HG03457 (cell line): ENCODE results near the gene COL23A1.

Source experiments
- ATAC-seq: cut with Tn5 transposase; IDR thresholded peaks from one replicate; pipeline ENCODE4 v1.9.1; 2021; ENCODE audit warnings: moderate number of reproducible peaks; ENCODE audit not compliant: unreplicated experiment

The COL23A1 gene

DNA sequence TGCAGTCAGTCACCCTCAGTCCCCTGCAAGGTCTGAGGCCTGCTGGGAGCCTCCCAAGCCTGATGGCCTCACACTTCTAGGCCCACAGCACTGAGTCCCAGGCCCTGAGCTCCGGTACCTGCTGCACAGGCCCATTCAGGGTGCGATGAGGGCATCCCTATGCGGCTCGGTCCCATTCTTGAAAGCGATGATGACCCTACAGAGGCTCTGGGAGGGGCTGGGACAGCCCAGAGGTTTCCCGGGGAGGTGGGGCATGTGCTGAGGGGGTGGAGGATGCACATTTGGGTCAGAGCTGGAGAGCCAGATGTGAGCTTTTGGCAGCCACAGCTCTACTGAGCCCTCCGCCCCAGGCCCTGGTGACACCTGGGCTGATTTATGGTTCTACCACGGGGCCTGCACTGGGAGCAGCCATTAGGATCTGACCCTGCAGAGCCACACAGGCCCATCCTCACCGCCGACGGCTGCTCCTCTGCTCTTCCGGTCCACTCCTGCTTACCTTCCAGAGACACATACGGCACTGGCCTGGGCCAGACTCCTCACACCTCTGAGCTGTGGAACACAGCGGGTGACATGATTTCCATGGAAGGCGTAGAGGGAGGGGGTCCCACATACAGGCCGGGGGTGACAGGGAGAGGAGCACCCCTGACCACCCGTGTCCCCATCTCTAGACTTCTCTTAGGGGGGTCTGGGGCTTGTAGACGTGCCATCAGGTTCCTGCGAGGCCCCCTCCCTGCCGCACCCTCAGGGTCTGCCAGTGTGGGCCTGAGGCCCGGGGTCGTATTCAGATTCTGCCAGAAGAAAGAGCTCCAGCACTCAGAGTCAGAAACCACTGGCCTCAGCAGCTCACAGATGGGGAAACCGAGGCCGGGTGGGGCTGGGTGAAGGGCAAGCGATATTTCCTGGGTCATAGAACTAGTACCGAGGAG is 53.4 kb downstream of the COL23A1 start:
- no peak for ATAC-seq

GRCh38 chr5:178535299-178536175 is 54.7 kb downstream of the COL23A1 start:
- ATAC-seq = no peak

DNA sequence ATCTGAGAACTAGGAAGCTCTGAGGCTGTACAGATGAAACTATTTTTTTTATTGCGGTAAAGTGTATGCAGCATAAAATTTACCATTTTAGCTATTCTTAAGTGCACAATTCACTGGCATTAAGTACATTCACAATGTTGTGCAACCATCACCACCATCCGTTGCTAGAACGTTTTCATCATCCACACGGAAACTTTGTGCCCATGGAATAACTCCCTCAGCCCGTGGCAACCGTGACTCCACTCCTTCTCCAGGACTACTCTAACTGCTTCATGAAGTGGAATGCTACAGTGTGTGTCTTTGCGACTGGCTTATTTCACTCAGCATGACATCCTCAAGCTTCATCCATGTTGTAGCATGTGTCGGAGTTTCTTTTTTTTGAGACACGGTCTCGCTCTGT is 57.1 kb downstream of the COL23A1 start:
- ATAC-seq = no peak

DNA sequence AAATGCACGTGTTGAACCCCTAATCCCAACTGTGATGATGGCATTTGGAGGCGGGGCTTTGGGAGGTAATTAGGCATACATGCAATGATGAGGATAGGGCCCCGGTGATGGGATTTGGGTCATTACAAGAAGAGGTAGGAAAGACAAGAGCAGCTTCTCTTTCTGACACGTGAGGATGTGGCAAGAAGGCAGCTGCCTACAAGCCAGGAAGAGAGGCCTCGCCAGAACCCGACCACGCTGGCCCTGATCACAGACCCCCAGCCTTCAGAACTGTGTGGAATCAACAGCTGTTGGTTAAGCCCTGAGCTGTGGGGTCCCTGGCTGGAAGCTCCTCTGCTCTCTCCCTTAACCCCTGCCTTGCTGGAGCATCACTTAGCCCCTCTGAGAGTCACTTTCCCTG is 57.5 kb downstream of the COL23A1 start:
- no peak for ATAC-seq

DNA sequence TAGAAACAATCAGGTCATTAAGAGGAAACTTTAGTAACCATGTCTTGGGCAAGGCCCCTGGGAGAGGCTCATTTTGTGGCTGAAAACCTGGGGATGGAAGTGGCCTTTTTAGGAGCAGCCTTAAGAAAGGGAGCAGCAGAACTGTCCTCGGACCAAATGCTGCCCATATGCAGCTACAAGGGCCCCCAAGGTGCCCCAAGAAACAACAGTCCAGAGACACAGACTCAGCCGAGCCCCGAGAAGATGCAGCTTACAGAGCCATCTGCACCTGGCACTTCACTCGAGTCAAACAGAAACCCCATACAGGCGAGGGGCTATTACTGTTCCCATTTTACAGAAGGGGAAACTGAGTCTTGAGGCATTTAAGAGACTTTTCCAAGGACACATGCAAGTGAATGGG is 58.0 kb downstream of the COL23A1 start:
- ATAC-seq = no peak

GRCh38 chr5:178531786-178532185 is 58.4 kb downstream of the COL23A1 start:
- no peak for ATAC-seq

DNA sequence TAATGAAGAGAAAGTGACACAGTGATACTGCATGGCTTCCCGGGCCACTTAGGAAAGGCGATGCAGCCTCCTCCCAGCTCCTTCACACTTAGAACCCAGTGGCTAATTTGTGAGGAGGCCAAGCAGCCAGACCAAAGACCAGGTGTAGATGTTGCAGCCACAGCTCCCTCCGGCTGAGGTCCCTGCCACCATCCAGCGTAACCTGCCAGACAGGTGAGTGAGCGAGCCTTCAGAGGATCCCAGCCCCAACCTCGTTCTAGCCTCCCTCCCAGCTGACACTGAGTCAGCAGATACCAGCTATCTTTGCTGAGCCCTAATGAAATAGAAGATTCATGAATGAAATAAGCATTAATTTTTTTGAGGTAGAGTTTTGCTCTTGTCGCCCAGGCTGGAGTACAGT is 59.7 kb downstream of the COL23A1 start:
- no peak for ATAC-seq

GRCh38 chr5:178529080-178529479 is 61.1 kb downstream of the COL23A1 start:
- ATAC-seq = no peak

DNA sequence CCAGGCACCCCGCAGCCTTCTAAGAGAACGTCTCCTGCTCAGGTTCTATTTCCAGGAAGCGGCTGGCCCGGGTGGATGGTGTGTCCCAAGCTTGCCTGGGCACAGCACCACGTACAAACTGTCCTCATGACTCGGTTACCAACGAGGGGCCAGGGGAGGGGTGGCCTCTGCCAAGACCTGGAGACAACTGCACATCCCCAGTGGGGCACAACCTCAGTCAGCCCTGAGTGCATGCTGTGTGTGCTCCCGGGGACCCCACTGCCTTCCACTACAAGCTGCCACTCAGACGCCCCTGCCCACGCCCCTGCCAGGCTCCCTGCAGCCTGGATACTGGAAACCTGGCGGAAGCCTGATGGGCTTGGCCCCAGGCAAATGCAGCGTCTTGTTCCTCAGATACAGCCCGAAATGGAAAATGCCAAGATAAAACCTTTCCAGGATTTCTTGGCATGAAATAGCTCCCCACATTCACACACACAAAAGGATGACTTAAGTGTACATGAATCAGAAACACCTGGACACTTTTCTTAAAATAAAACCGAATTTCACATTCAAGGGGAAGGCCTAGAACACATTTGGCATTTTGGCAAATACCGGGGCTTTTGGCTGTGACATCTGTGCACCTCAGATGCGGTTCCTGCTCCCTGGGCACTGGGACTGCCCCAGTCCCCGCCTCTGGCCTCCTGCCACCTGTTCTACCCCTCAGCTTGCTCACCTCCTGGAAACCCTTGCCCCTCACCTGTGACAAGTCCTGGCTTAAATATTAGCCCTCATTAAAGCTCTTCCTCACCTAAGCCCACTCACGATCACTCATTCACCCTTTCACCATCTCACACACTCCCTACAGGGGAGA is 62.5 kb downstream of the COL23A1 start:
- ATAC-seq = no peak

DNA sequence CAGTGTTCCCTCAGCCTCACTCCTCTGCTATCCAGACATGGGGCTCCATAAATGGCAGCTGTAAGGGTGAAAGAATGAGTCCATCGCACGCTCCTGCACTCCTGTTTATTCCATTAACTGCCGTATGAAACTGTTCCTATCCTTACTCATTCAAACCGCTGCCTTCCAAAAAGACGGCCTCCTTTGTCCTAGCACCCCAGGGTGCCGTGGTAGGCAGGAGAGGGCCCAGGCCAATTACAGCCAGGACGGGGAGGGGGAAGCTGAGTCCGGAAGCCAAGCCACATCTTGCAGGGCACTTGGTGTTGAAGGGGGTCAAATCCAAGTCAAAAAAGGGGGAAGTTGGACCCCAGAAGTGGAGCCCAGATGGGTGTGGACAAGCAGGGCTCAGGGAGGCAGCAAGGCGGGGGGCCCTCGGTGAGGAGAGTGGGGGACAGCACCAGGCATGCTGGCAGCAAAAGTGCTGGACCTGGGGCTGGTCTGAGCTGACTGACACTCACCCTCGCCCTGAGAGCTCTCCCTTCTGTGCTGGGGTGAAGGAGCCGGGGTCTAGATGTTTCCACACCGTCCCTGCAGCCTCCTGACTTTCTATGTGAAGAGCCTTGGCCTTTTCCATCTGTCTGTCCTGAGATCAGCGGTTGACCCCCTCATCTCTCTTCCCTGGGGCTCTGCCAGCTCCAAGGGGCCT is 63.3 kb downstream of the COL23A1 start:
- ATAC-seq = no peak

DNA sequence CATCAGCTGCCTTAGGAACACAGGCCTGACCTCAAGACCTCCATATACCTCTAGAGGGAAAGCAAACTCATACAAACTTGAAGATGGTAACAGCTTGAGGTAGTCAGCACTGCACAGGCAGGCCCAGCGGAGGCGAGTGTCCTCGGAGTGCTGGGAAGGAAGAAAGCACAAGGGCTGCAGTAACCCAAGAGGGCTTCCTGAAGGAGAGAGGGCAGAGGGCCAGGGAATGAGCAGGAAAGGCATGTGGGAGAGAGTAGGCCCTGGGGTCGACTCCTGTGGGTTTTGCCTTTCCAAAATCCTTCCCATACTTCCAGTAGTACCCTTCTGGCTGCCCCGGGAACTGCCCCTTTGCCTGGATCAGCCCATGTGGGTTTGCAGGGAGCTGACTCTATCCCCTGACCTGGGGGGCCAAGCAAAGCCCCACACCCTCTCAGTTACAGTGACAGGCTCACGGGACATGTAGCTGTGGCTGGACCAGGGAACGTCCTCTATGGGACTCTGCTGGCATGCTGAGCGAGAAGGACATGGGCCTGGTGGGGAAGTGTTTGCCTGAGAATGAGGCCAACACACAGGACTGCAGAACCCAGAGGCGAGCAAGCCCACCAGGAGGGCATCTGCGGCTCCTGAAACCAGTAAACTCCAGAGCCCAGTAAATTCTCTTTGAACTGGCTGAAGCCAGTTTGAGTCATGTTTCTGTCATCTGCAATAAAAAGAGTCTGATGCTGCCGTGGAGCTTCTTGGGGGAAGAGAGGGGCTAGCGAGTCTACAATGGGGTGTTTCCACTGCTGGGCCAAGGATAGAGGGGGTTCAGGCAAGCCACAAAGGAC is 64.1 kb downstream of the COL23A1 start:
- no peak for ATAC-seq

DNA sequence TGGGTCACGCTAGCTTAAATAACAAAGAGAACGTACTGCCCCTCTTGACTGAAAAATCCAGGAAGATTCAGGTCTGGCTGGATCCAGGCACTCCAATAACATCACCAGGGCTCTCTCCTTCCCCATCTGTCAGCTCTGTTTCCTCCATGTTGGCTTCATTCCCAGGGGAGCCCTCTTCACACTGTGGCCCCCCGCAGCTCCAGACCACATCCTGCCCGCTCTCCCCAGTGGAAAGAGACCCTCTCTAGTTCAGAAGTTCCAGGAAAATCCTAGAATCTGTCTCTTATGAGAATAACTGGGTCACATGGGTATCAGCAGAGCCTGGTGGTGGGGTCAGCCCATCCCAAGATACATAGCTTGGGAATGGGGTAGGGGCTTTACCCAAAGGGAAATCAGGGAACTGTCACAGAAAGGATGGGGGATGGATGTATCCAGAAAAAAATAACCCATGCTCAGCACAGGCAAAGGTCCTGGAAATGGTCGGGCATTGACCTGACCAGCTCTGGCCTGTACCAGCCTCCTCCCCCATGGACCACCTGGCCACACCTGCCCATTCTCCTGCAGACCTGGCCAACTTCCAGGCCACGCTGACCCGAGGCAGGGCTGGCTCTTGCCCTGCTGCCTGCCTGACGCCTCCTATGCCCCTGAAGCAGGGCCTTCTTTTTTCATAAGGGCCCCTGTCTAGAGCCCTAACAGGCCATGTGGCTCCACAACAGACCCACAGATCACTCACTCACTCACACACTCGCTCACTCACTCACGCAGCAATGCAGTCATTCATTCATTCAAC is 65.9 kb downstream of the COL23A1 start:
- ATAC-seq = no peak

DNA sequence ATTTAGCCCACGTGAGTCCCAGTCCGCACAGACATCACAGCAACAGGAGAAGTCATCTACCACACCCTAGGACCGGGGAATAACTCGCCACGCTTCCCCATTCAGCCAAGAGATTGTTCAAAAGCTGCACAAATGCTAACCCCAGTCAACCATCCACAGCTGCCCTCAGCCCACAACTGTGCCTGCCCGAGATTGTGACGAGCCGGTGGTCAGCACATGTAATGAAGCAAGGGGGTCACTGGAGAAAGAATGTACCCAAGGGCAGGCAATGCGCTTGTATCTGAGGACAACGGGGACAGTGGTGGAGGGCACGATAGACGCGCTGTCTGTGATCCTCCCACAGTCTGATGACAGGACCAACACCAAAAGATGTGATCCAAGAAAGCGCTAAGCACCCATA is 67.8 kb downstream of the COL23A1 start:
- no peak for ATAC-seq

DNA sequence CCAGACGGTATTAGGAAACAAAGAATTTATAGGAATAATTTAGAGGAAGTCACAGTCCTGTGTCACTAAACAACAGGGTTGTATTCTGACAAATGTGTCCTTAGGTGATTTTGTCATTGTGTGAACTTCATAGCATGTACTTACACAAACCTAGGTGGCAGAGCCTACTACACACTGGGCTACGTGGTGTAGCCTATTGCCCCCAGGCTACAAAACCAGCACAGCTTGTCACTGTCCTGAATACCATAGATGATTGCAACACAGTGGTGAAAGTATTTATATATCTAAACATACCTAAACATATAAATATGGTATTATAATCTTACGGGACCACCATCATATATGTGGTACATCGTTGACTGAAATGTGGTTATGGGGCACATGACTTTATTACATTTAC is 69.3 kb downstream of the COL23A1 start:
- no peak for ATAC-seq

GRCh38 chr5:178519804-178520203 is 70.4 kb downstream of the COL23A1 start:
- no peak for ATAC-seq

GRCh38 chr5:178519155-178519554 is 71.0 kb downstream of the COL23A1 start:
- no peak for ATAC-seq

DNA sequence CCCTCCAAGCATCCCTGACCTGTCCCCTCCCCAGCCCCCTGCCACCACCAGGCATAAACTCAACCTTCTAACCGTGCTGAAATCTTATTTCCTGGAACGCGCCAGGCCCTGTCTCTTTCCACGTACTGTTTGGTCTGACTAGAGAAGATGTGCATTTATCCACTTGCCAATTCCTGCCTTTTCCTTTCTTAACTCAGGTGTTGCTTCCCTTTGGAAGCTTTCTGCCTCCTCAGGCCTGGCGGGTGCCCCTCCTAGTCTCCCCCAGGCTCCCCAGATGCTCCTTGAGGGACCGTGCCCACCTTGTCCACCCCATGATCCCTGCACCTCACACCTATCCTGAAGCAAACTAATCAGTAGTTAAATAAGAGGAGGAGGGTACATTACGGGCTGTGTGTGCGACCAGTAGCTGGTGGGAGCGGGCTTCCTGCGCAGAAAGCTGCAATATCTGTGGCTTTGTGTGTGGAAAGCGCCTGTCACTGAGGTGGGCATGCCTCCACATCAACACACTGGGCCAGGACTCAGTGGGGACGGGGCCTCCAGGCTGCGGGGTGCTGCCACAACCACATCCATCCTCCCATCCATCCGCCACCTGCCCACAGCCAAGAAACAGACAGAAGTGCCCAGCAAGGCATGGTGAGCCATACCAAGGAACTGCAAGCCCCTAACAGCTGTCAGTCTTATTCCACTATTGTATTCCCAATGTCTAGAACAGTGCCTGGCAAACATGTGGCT is 73.5 kb downstream of the COL23A1 start:
- ATAC-seq = no peak
